Pulmonary artery endothelial cell (primary cell): ENCODE measurements around the gene PPARD. TPM values are rescaled to one million over a fixed set of nuclear protein-coding genes. Genes with fewer than 3 reads are reported as not detected.
"Not testable (repeated sequence)": the region's sequence is repeated elsewhere in the genome, so short reads cannot be mapped to it uniquely, and the experiment has no call there.

Source experiments
- DNase-seq: peaks from one replicate; pipeline ENCODE4 v3.0.0-alpha.2; 2011; ENCODE audit warnings: low read depth, low spot score
- total RNA-seq: library from RNA; depleted of rRNA; stranded (reverse); fragments of >200 nt; gene quantifications from 2 replicates; pipeline ENCODE4 v1.2.3, GENCODE V29; 2014

The PPARD gene
- 4.9 and 7.4 TPM in 2 replicates for total RNA-seq

DNA sequence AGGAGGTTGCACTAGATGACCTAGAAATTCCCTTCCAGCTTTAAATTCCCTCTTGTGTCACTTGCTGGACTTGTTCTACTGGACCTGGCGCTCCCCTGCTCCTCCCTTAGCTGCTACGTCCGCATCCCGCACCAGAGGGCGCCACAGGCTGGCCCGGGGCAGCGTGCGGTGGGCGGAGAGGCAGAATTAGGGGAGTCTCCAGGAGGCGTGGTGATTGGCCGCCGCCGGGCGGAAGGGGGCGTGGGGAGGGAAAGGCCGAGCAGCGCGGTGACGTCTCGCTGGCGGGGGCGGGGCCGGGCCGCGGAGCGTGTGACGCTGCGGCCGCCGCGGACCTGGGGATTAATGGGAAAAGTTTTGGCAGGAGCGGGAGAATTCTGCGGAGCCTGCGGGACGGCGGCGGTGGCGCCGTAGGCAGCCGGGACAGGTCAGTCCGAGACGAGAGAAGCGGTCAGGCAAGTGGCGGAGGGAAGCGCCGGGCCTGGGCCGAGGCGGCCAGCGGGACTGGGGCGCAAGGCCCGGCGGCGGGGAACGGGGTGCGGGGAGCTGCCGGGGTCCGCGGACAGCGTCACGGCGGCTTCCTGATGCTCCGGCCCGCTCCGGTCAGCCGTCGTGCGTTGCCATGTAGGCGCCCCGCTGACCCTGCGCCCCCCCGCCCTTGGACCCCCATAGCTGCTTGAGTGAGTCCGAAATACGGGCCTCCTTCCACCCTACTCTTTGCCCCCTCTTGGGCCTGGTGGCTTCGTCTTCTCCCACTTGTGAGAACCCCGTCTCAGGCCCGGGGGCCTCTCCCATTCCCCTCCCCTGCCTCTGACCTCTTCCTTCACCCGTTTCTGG, at the start of gene PPARD:
Gene PPARD, plus strand, starts transcription at position 301 of the 834 bp plus-strand sequence. CDS start 68,530 bp downstream, outside the sequence.
- peak; percentile 77 for DNase-seq

DNA sequence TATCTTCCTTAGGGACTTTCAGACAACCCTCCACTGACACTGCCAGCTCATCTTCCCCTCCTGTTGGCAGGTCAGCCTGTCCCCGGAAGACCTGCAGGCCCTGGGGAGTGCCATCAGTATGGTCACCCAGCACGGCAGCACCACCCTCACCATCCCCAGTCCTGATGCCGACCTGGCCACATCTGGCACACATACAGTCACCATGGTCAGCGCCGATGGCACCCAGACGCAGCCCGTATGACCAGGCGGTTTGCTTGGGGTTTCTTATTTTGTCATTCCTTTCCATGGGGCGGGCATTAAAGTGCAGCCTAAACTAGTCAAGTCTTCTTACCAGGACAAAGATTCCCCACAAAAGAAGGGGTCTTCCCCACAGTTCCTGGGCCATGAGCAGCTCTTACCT, 48.7 kb upstream of the PPARD start:
- no peak for DNase-seq

DNA sequence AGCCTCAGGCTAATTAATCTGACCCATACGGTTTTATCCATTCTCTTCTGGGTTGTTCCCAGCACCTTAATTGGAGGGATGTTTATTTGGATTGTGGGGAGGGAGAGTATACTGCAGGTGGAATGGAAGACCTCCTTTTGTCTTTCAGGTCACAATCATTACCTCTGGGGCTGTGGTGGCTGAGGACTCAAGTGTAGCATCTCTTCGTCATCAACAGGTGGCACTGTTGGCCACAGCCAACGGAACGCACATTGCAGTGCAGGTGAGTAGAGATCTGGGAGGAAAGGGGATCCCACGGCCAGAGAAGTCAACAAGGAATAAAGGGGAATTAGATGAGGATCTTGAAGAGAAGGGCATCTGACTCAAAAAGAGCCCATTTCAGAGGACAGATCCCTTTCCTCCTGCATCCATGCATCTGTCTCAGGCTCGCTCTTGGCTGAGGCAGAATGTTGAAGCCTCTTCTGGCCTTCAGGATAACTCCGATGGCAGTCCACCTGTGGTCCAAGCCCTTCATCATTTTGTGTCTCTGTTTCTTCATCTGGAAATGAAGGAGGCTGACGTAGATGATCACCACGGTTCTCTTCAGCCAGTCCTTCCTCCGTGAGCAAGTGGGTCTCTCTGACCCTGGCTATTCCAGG, 47.9 kb upstream of the PPARD start:
- no peak for DNase-seq

DNA sequence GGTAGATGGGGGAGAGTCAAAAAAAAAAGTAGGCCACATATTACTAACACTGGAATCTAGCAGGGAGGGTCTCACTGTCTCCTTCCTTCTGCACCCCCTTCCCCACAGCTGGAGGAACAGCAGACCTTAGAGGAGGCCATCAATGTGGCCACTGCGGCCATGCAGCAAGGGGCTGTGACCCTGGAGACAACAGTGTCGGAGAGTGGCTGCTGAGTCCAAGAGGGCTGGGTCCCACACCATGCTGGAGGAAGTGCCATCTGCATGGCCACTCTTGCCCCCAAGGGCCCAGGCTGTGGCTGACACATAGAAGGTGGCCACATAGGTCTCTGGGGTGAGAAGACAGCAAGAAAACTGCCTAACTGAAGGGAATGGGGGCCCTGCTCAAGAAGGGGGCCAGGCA, 47.3 kb upstream of the PPARD start:
- DNase-seq, result no peak

DNA sequence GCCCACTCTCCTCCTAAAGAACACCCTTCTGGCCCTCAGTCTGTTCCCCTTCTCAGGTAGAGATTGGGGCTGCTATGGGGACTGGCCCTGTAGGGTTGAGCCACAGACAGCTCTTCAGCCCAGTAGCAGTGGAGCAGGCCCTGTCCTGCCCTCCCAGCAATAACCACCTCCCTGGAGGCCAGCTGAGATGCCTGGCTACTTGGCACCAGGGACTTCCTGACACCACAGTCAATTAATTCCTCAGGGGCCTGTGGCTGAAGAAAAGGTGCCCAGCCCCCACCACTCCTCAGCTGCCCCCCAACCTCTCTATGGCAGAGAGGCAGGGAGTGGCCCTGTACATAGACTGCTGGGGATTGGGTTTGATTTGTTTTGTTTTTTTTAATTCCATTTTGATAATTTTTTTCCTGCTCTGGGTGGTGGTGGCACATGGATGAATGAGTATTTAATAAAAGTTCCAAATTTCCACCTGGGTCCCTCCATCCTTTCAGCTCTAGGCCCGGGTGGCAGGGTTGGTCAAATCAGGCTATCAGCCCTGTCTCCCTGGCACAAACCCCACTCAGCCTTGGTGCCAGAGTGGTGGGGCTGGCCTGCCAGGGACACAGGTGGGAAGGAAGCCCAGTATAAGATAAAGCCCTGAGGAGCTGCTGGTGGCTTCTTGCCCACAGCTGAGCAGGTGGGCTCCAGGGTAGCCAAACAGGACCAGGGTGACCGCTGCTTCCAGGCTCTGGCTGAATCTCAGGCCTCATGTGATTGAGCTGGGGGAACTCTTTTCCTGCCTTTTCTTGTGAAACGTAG, 46.6 kb upstream of the PPARD start:
- DNase-seq, result no peak

DNA sequence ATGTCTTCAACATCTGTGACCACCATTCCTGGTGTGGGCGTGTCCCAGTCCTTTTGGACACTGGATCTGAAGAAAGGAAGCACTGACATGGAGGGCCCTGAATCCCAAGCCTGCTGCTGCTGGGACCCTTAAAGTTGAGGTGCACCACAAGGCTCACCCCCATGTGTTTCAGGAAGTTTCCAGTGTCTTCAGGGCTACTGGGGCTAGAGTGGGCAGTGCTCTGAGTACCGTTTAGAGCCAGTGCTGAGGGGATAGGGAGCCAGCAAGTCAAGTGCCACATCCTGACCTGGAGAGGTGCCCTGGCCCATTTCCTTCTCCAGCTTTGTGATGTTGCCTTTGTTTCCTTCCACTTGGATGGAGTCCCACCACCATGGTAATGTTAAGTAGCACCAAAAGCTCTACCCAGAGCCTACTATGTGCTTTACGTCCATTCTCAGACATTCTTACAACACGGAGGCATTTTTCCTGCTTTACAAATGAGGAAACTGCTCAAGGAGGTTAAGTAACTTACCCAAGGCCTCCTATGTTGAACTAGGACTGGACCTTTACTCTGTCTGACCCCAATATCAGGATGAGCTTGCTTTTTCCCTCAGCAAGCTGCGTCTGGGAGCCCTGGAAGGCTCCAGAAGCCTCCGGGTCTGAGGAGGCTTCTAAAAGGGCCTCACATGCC, 45.3 kb upstream of the PPARD start:
- no peak for DNase-seq

DNA sequence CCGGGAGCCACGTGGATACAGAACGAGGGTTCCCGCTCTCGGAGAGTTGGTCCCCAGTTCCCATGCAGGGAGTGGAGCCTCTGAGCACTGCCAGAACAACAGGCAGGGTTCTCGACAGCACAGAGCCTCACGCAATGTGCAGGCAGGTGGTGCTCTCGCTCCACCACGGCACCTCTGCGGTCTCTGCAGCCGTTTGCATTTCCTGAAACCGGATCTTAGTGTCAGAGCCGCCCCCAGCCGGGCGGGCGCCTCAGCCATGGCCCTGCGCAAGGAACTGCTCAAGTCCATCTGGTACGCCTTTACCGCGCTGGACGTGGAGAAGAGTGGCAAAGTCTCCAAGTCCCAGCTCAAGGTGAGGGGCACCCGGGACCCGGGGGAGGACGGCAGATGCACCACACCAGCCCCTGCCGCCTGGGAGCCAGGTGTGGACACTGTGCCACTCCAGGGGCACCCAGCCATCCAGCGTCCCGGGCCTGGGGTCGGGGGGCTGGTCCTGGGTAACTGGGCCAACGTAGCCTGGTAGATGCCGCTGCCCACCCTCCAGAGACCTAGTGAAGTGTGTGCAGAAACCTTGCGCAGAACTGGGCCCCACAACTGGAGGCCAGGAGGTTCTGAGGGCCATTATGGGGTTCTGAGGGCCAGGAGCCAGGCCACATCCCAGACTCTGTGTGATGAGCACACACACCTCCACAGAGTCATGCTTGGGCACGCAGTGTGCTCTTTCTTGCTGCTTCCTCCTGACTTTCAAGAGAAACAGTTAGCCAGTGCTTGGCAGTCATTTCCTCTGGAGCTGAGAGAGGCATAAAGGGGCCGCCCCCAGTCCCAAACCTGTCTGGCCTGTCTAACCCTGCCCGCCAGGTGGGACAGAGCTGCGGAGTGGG, 44.5 kb upstream of the PPARD start, which contains the start of gene DEF6:
Gene DEF6, plus strand, starts transcription at position 218 of the 881 bp plus-strand sequence. Its CDS starts 39 bp downstream, at position 257.
- DNase-seq, result peak; percentile 36

DNA sequence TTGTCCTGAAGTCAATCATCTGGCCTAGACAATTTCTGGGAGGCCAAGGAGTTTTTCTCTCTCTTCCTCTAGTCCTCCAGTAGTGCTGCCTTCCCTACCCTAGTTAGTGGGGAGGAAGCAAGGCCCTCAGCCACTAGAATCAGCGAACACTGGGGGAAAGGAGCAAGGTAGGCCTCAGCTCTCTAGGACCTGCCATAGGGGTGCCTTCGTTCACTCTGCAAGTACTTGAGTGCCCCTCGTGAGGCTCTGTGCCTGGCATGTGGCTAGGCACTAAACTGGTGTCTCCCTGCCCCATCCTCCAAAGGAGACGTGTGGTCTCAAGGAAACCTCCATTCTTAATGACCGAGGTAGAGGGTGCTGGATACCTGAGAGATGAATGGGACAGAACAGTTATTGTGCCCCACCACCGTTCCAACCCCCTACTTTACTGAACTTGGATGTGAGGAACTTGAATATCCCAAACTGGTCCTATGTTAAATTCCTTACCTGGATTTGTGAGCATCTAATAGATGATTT, 43.7 kb upstream of the PPARD start:
- DNase-seq, result no peak

DNA sequence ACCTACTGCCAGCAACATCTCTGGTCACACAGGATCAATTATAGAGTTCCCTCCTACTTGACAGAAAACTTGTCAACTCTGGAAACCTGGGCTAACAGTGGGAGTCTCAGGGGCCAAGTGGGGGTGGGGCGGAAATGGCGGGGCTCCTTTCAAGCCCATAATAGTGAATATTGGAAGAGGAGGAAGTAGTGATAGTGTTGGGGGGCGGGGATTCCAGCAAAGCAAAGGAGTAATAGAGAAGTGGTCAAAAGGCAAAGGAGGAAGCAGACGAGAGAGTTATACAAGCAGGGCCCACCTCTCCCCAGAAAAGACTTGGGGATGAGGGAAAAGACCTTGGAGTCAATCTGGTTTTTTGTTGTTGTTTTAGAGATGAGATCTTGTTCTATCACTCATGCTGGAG, 42.7 kb upstream of the PPARD start:
- DNase-seq, result no peak

DNA sequence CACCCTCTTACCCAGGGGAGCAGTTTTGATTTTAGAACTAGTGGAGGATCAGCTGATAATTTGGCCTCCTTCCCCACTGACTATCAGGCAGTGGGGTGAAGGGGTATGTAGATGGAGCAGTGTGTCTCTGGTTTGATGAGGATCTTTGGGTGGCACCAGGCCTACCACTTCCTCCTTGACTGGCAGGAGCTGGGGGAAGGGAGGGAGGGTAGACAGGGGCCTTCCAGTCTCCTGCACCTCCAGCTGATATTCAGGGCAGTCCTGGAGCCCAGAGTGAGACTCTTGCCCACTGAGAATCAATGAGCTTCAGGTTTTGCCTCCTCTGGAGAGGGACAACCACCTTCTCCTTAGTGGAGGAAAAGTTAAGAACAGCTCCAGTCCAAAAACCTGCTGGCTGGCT, 41.5 kb upstream of the PPARD start:
- DNase-seq, result no peak

DNA sequence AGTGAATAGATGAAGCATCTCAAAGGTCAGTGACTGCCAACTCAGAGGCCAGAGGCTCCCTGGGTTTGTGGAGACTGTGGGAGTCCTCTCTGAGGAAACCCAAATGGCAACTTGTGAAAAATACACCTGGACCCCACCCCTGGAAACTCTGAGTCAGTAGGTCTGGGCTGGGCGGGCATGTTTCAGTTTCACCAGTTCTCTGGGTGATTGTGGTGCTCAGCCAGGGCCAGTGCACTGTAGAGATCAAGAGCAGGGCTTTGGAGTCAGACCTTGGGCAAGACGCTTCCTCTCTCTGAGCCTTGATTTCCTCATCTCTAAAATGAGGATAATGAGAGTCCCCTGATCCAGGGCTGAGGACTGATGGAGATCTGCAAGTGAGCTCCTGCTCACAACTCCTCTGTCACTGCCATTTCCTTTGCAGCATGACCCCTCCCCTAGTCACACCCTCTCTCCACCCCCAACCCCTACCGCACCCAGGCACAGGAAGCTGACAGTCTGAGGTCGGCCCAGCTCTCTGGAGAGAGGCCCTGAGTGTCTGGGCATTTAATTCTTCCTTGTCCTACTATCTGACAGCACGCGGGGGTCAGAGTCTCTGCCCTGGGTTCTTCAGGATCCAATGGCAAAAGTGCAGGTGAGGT, 39.6 kb upstream of the PPARD start:
- DNase-seq, result no peak

DNA sequence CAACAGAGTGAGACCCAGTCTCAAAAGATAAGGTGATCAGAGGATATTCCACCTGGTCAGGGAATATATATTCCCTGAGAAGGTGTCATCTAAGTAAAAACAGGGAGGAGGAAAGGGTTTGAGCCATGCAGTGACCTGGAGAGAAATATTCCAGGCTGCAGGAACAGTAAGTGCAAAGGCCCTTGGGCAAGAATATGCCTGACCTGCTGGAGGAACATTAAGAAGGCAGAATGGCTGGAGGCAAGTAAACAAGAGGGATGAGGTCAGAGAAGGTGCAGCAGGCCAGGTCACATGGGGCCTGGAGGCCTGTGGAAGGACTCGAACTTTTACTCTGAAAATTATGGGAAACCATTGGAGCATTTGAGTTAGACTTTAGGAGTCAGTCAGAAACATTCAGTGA, 38.1 kb upstream of the PPARD start:
- DNase-seq, result no peak

DNA sequence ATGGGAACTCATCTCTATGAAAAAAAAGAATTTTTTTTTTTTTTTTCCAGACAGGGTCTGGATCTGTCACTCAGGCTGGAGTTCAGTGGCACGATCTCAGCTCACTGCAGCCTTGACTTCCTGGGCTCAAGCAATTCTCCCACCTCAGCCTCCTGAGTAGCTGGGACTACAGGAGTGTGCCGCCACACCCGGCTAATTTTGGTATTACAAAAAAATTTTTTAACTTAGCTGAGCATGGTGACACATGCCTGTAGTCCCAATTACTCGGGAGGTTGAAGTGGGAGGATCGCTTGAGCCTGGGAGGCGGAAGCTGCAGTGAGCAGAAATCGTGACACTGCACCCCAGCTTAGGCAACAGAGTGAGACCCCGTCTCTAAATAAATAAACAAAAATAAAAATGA, 37.2 kb upstream of the PPARD start:
- DNase-seq, result no peak

DNA sequence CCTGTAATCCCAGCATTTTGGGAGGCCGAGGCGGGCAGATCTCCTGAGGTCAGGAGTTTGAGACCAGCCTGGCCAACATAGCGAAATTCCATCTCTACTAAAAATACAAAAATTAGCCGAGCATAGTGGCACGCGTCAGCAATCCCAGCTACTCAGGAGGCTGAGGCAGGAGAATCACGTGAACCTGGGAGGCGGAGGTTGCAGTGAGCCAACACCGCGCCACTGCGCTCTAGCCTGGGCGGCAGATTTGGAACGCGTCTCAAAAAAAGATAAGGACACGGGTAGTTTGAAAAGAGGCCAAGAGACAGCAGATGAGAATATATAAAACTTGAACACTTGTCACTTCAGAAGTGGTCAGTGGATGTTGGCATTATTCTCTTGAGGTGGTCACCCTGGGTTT, 35.2 kb upstream of the PPARD start:
- DNase-seq, result not testable (repeated sequence)

DNA sequence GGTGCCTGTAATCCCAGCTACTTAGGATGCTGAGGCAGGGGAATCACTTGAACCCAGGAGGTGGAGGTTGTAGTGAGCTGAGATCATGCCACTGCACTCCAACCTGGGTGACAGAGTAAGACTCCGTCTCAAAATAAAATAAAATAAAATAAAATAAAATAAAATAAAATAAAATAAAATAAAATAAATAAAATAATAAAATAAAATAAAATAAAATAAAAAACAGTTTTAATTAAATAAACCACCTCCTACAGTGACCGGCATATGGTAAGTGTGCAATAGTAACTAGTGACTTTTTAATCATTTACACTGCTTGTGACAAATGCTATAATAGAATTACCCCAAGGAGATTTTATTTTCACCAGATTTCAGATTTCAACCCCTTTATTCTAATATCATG, 33.8 kb upstream of the PPARD start:
- DNase-seq, result not testable (repeated sequence)

DNA sequence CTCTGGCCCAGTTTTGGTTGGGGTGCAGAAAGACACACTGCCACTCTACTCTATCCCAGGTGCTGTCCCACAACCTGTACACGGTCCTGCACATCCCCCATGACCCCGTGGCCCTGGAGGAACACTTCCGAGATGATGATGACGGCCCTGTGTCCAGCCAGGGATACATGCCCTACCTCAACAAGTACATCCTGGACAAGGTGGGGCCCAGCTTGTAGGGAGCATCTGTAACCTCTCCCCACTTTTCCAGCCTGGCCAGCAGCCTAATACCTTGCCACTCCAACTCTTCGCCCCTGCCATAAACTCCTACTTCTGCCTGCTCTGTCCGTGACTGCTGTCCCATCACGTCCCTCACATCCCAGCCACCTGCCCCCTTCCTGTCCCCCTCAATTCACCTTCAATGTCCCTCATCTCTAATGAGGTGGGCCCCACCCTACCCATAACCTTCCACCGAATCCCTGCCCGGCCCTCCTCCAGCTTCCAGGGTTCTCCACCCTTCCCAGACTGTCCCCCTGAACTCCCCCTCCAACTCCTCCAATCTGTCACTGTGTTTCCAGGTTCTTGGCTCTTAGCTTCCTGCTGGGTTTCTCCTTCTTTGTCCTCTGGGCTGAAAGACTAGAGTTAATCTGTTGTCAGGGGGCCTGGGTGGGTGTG, 32.6 kb upstream of the PPARD start:
- no peak for DNase-seq

DNA sequence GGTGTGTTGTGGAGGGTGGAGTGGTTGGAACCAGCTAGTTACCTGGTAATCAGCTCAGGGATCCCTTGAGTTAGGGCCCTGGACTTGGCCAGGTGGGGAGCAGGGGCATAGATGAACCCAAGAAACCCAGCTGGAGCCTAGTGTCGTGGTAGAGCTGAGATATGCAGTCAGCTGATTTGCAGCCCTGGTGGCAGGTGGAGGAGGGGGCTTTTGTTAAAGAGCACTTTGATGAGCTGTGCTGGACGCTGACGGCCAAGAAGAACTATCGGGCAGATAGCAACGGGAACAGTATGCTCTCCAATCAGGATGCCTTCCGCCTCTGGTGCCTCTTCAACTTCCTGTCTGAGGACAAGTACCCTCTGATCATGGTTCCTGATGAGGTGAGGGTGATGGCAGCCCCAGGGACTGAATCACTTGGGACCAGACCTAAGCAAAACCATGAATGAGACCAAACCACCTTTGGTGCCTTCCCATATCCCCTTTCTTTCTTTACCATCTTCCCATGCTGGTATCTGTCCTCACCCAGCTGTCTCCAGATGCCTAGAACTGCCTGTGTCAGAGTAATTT, 32.0 kb upstream of the PPARD start:
- no peak for DNase-seq

DNA sequence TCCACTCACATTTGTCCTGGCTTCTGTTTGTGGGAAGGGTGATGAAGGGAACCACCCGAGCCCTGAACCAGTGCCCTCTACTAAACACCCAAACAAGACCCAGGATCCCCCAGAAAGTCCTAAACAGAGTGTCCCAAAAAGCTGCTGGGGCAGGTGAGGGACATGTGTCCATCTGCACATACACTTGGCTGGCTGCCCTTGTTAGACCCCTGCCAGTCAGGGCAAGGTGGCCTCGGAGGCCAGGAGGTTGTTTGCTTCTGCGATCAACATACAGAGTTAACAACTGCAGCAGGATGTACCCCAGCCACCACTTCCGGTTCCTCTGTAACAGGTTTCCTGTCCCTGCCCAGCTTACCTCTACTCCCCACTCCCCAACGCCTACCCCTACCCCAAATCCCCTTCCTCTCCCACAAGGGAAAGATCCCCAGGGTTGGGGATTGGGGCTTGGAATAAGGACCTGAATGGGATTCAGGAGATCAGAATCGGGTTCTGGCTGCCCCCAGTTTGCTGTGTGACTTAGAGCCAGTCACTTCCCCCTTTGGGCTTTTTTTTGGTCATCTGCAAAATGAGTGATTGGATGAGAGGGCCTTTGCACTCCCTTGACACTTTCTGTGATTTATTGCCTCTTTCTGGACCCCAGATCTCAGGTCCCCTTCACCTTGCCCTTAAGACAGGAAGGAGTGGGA, 30.8 kb upstream of the PPARD start:
- DNase-seq, result no peak
